Gastroesophageal sphincter (tissue), 4 donors: ENCODE results near the gene FBXL19. TPM values are rescaled to one million over a fixed set of nuclear protein-coding genes. Genes with fewer than 3 reads are reported as not detected.
A peak's percentile ranks its signal among the peaks of the same experiment; 100 is the strongest.

ENCODE experiments used
- ATAC-seq: fragments of 150-250 bp; one replicate; pipeline ENCODE4 v1.9.1; 2016; ENCODE audit warnings: mild to moderate bottlenecking, moderate library complexity
- H3K27ac ChIP-seq, 4 donors: fragments of 200-600 bp; sonication (generic) in 3 of 4; 1 replicate in 3 of 4; 2 replicates in 1 of 4; pipeline ENCODE4 v1.5.1; 2016 to 2019
- H3K27me3 ChIP-seq: fragments of 200-600 bp; sonication (generic); one replicate; pipeline ENCODE4 v1.5.1; 2019
- H3K36me3 ChIP-seq, 2 donors: fragments of 200-600 bp; sonication (generic); one replicate each; pipeline ENCODE4 v1.5.1; 2019; ENCODE audit warnings: control low read depth in 1 of 2
- H3K4me1 ChIP-seq, 3 donors: fragments of 200-600 bp; sonication (generic); 1 replicate in 2 of 3; 2 replicates in 1 of 3; pipeline ENCODE4 v1.5.1; 2016 to 2019; ENCODE audit warnings: control low read depth in 2 of 3
- H3K4me3 ChIP-seq, 2 donors: fragments of 200-600 bp; sonication (generic); one replicate each; pipeline ENCODE4 v1.5.1; 2019; ENCODE audit warnings: mild to moderate bottlenecking in 1 of 2, moderate library complexity in 1 of 2
- H3K9me3 ChIP-seq, 3 donors: fragments of 200-600 bp; sonication (generic); one replicate each; pipeline ENCODE4 v1.5.1; 2017 to 2019; ENCODE audit warnings: control low read depth in 2 of 3
- CTCF ChIP-seq, 4 experiments: fragments of 200-600 bp in 2 of 4; fragments of 450-650 bp in 2 of 4; sonication (generic) in 1 of 4; IDR thresholded peaks; one replicate each; pipeline ENCODE4 v1.5.1; 2017 to 2019; ENCODE audit warnings: antibody characterized with exemption in 4 of 4, mild to moderate bottlenecking in 2 of 4, moderate library complexity in 2 of 4
- EP300 ChIP-seq: sonication (generic); formaldehyde crosslinking; IDR thresholded peaks from one replicate; pipeline ENCODE4 v1.6.1; 2017; ENCODE audit warnings: antibody characterized with exemption, mild to moderate bottlenecking
- POLR2A ChIP-seq, 2 donors: fragments of 450-650 bp; IDR thresholded peaks; one replicate each; pipeline ENCODE4 v1.6.1; 2017; ENCODE audit warnings: antibody characterized with exemption in 2 of 2, mild to moderate bottlenecking in 2 of 2, moderate library complexity in 1 of 2
- POLR2AphosphoS5 ChIP-seq: sonication (generic); formaldehyde crosslinking; IDR thresholded peaks from one replicate; pipeline ENCODE4 v1.6.1; 2017; ENCODE audit warnings: antibody characterized with exemption
- WGBS, 2 donors: methylation state at CpG; one replicate each; pipeline ENCODE4 v1.1.5; 2018; ENCODE audit warnings: low coverage in 1 of 2; 5-methylcytosine and 5-hydroxymethylcytosine counted together
- total RNA-seq, 4 donors: library from RNA; depleted of rRNA; stranded (reverse); fragments of >200 nt; gene quantifications; one replicate each; pipeline ENCODE4 v1.1.0, GENCODE V29; 2016

FBXL19 gene
- total RNA-seq, 4 donors from 2014 or later: 10.0 to 23.5 (median 11.9) TPM

- no peak overlapping the region for H3K4me3 ChIP-seq
- no peaks in the 10 kb centered on the region for H3K9me3 ChIP-seq
- no CpG with 5 or more reads among the region's 4 CpGs for WGBS, 2 donors
- H3K27ac ChIP-seq: peak overlapping the region in 3 of 4 donors; percentile 8 to 48 (median 42)
- H3K36me3 ChIP-seq: peaks cover 0 to 57% of the 10 kb centered on the region in 2 donors
- ATAC-seq: no peak
- peaks cover 0 to 19% (median 10%) of the 10 kb centered on the region in 3 donors for H3K4me1 ChIP-seq
- TF ChIP-seq POLR2AphosphoS5: no peak
- H3K27me3 ChIP-seq: no peaks in the 10 kb centered on the region
These were observed 19.0 kb downstream of the FBXL19 start for GRCh38 chr16:30942426-30942806.

GRCh38 chr16:30944352-30944751 lies 21.0 kb downstream of the FBXL19 start:
- H3K4me1 ChIP-seq: peaks cover 0 to 28% (median 7%) of the 10 kb centered on the region in 3 donors
- no peaks in the 10 kb centered on the region for H3K9me3 ChIP-seq
- H3K27ac ChIP-seq: no peak overlapping the region
- H3K27me3 ChIP-seq: no peaks in the 10 kb centered on the region
- TF ChIP-seq CTCF (IDR thresholded peaks at IDR 0.05) (no peak), EP300 (no peak), POLR2AphosphoS5 (no peak), POLR2A (IDR thresholded peaks at IDR 0.05) (no peak)
- no peak for ATAC-seq
- H3K4me3 ChIP-seq: no peak overlapping the region
- H3K36me3 ChIP-seq: peaks cover 0 to 56% of the 10 kb centered on the region in 2 donors

GRCh38 chr16:30946671-30947540 lies 23.5 kb downstream of the FBXL19 start:
- ATAC-seq: no peak
- Histone ChIP-seq H3K27ac (peak overlapping the region in 3 of 4 donors; percentile 90 to 95 (median 94)), H3K4me3 (no peak overlapping the region), H3K4me1 (peaks cover 0 to 49% (median 25%) of the 10 kb centered on the region in 3 donors), H3K36me3 (peaks cover 0 to 36% of the 10 kb centered on the region in 2 donors), H3K27me3 (no peaks in the 10 kb centered on the region), H3K9me3 (no peaks in the 10 kb centered on the region)
- TF ChIP-seq POLR2AphosphoS5 (no peak), EP300 (no peak), POLR2A (IDR thresholded peaks at IDR 0.05) (no peak), CTCF (IDR thresholded peaks at IDR 0.05) (no peak)
- WGBS, 2 donors: 89 to 92% methylated on average over 14 to 15 of the region's 38 CpGs

- no peaks in the 10 kb centered on the region for H3K27me3 ChIP-seq
- H3K9me3 ChIP-seq: no peaks in the 10 kb centered on the region
- H3K4me3 ChIP-seq: peak overlapping the region in 1 of 2 donors; percentile 98
- peaks cover 0 to 50% (median 25%) of the 10 kb centered on the region in 3 donors for H3K4me1 ChIP-seq
- H3K27ac ChIP-seq: peak overlapping the region; percentile 69 to 95 (median 92)
- H3K36me3 ChIP-seq: peaks cover 0 to 33% of the 10 kb centered on the region in 2 donors
- ATAC-seq: no peak
- WGBS, 2 donors: 17 to 78% methylated on average over 1 to 2 of the region's 3 CpGs
- TF ChIP-seq CTCF (IDR thresholded peaks at IDR 0.05) (no peak), EP300 (no peak), POLR2AphosphoS5 (no peak), POLR2A (IDR thresholded peaks at IDR 0.05) (no peak)
These were observed 24.1 kb downstream of the FBXL19 start for GRCh38 chr16:30947541-30947858.

- 0 to 35% methylated on average over 2 to 3 of the region's 44 CpGs for WGBS, 2 donors
- peaks cover 0 to 27% of the 10 kb centered on the region in 2 donors for H3K36me3 ChIP-seq
- ATAC-seq: peak; percentile 79
- H3K27ac ChIP-seq: peak overlapping the region; percentile 69 to 95 (median 92)
- peak overlapping the region; percentile 77 to 98 for H3K4me3 ChIP-seq
- no peaks in the 10 kb centered on the region for H3K27me3 ChIP-seq
- no peaks in the 10 kb centered on the region for H3K9me3 ChIP-seq
- H3K4me1 ChIP-seq: peaks cover 0 to 55% (median 25%) of the 10 kb centered on the region in 3 donors
- peak; percentile 46 for TF ChIP-seq POLR2AphosphoS5
- no peak for TF ChIP-seq POLR2A (IDR thresholded peaks at IDR 0.05)
These were observed 24.7 kb downstream of the FBXL19 start for GRCh38 chr16:30947859-30948666.
